Measurements from ENCODE around the gene ANXA5. TPM values are rescaled to one million over a fixed set of nuclear protein-coding genes. Genes with fewer than 3 reads are reported as not detected.

Gene ANXA5
- total RNA-seq, 2 donors from 2014 or later = 186 to 197 TPM

DNA sequence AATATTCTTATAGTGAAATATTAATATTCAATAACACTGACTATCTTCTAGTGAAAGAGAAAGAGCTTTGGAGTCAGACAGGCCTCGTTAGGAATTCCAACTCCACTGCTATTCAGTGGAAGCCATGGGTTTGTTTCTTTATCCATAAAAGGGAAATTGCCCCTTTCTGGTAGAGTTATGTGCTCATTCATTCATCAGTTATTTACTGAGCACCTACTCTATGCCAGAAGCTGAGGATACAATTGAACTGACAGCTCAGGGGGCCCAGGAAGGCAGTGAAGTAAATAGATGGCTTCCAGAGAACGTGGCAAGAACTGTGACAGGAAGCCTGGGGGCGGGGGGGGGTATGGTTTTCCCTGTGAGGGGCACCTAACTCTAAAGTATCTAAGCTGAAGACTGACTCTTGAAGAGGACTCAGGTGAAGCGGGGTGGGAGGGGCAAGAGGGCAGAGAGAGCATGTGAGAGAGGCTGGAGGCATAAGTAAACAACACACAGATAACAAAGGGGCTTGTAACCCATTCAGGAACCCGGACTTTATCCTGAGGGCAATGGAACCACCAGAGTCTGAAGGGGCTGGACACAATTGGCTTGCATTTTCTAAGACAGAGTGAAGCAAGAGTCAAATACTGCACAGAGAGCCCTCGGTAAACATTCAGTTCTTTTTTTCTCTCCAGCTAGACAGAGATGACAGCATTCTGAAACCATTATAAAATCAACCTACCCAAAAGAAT, 20.3 kb downstream of the ANXA5 start:
- peaks cover 87% of the 10 kb centered on the region for H3K36me3 ChIP-seq
- DNase-seq (ENCODE audit: low spot score) = no peak
- no peaks in the 10 kb centered on the region for H3K27me3 ChIP-seq
- no peak overlapping the region for H3K27ac ChIP-seq
- TF ChIP-seq, protein P1, sequence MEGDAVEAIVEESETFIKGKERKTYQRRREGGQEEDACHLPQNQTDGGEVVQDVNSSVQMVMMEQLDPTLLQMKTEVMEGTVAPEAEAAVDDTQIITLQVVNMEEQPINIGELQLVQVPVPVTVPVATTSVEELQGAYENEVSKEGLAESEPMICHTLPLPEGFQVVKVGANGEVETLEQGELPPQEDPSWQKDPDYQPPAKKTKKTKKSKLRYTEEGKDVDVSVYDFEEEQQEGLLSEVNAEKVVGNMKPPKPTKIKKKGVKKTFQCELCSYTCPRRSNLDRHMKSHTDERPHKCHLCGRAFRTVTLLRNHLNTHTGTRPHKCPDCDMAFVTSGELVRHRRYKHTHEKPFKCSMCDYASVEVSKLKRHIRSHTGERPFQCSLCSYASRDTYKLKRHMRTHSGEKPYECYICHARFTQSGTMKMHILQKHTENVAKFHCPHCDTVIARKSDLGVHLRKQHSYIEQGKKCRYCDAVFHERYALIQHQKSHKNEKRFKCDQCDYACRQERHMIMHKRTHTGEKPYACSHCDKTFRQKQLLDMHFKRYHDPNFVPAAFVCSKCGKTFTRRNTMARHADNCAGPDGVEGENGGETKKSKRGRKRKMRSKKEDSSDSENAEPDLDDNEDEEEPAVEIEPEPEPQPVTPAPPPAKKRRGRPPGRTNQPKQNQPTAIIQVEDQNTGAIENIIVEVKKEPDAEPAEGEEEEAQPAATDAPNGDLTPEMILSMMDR (IDR thresholded peaks at IDR 0.05) = no peak
- H3K4me3 ChIP-seq = no peak overlapping the region
- peaks cover 0 to 4% of the 10 kb centered on the region in 2 donors for H3K4me1 ChIP-seq
- no peaks in the 10 kb centered on the region for H3K9me3 ChIP-seq

DNA sequence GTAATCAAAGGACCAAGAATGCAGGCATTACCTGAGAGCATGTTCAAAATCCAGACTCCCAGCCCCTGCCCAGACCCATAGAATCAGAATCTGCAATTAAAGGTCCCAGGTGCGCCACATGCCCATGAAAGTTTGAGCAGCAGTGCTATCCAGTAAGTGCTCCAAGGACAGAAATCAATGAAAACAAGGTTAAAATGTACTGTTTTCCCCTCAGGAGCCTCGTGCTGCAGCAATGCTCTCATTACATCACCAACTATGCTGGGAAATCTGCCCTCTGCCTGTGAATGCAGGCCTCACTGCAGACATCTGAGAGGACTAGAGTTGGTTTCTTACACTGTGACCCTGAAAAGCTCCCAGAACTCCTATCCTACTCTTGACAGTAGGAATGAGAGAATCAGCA, 21.1 kb downstream of the ANXA5 start:
- TF ChIP-seq, protein P1 (IDR thresholded peaks at IDR 0.05) = peak in 1 of 2 donors; percentile 12

DNA sequence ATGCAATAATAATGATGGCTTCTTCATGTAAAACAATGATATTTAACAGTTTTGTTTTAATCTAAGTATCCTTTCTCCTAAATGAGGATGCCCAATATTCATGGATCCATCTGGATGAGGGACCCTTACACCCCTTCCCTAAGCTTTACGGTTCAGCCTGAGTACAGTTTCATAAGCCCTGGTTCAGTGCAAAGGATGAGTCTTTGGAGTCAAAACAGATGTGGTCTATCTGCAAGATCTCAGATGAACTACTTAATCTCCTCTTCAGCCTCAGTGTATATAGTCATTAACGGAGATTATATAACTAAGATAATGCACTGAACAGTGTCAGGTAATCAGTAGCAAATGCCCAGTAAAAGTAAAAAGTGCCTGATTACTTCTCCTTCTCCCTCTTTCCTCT, 22.1 kb downstream of the ANXA5 start:
- H3K36me3 ChIP-seq = peaks cover 87% of the 10 kb centered on the region
- no peak for DNase-seq (ENCODE audit: low spot score)
- TF ChIP-seq, protein P1 (IDR thresholded peaks at IDR 0.05) = no peak
- no peak overlapping the region for H3K27ac ChIP-seq
- peaks cover 0 to 4% of the 10 kb centered on the region in 2 donors for H3K4me1 ChIP-seq
- no peak overlapping the region for H3K4me3 ChIP-seq
- no peaks in the 10 kb centered on the region for H3K9me3 ChIP-seq
- no peaks in the 10 kb centered on the region for H3K27me3 ChIP-seq

More for the DNA sequence above, 21.1 kb downstream of the ANXA5 start:
- peaks cover 0 to 4% of the 10 kb centered on the region in 2 donors for H3K4me1 ChIP-seq
- H3K9me3 ChIP-seq = no peaks in the 10 kb centered on the region
- peaks cover 87% of the 10 kb centered on the region for H3K36me3 ChIP-seq
- no peak overlapping the region for H3K27ac ChIP-seq
- H3K4me3 ChIP-seq = no peak overlapping the region
- DNase-seq (ENCODE audit: low spot score) = no peak
- no peaks in the 10 kb centered on the region for H3K27me3 ChIP-seq

DNA sequence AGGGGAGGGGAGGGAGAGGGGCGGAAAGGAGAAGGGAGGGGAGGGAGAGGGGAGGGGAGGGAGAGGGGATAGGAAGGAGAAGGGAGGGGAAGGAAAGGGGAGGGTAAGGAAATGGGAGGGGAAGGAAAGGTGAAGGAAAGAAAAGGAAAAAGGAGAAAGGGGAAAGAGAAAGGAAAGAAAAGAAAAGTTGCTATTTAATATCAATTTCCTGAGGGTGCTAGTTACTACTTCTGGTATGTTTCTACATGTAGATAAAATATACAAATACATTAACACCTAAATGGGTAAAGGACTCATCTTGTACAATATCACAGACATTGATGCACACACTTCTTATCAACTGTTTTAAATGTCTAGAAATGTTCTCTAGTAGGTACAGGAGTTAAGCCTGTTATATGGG, 22.6 kb downstream of the ANXA5 start:
- Histone ChIP-seq H3K36me3 (peaks cover 87% of the 10 kb centered on the region), H3K9me3 (no peaks in the 10 kb centered on the region), H3K27ac (no peak overlapping the region), H3K4me1 (peaks cover 0 to 4% of the 10 kb centered on the region in 2 donors), H3K4me3 (no peak overlapping the region), H3K27me3 (no peaks in the 10 kb centered on the region)
- TF ChIP-seq, protein P1 (IDR thresholded peaks at IDR 0.05) = no peak
- no peak for DNase-seq (ENCODE audit: low spot score)

DNA sequence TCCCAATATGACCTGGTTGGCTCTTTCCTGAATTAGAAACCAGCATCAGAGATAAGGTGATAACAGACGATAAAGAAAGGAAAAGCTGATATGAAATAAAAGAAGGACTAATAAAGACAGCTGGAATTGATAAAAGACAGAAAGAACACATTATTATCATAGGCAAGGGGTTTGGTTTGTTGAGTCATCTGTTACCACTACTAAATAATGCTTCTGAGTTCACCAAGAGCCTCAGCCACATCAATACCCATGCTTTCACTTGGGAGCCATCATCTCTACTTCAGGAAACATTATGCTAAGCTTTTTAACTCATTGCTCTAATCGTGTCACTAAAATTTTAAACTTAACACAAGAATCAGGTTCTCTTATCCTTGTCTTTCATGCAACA, 27.6 kb downstream of the ANXA5 start:
- Histone ChIP-seq H3K4me3 (no peak overlapping the region), H3K4me1 (no peaks in the 10 kb centered on the region), H3K27ac (no peak overlapping the region), H3K36me3 (peaks cover 73% of the 10 kb centered on the region), H3K27me3 (no peaks in the 10 kb centered on the region), H3K9me3 (no peaks in the 10 kb centered on the region)
- TF ChIP-seq, protein P1 (IDR thresholded peaks at IDR 0.05) = no peak
- DNase-seq (ENCODE audit: low spot score) = no peak
